AG20443 (cell line): ENCODE data around the gene PLCH2.

Experiments used
- DNase-seq: peaks from one replicate; pipeline ENCODE4 v3.0.0; 2012; ENCODE audit warnings: low spot score, mixed read lengths

The PLCH2 gene

DNA sequence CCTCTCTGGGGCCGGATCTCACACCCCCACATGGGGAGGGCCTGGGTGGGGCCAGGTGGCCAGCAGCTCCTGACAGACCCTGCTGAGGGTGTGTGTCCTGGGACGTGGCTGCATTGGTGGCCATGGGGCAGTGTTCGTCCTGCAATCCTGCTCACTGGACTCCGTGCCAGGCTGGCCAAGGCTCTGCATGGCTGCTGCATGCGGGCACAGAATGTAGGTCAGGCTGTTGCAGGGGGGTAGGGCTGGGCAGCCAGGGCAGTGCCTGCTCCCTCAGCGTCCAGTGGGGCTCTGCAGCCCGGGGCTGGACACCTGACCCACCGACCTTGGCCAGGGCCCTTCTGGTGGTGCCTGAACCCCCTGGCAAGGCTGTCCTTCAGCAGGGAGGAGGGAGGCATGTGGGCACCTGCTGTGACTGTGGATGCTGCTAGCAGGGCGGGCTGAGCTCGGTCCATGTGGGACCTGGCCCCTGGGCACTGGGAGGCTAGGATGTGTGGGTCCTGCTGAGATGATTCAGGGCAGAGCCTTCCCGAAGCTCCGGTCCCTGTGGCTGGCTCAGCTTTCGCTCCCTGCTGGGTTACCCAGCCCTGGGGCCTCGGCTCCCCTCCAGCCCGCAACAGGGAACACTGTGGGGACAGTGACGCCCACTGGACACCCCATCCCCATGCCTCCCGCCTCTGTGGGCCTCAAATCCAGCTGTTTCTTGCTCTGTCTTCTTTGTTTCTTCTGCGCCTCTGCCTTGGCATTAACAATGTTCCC, 14.9 kb upstream of the PLCH2 start:
- DNase-seq: no peak

DNA sequence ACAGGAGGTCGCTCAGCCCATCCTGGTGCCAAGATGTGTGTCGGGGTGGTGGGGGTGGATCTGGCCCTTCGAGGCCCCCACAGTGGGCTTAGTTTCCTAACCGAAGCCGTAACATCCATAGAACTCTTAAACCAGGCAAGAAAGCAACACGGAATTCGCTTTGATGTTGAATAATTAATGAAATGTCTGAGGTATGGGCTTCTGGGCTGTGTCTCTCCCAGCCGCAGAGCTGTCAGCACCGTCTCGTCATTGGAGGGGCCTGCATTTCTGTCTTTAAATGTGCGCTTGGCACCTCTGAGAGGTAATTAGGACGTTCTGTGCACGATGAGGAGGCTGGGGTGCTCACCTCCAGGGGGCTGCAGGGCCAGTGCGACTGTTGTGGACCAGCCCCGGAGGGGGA, 13.3 kb upstream of the PLCH2 start:
- no peak for DNase-seq

DNA sequence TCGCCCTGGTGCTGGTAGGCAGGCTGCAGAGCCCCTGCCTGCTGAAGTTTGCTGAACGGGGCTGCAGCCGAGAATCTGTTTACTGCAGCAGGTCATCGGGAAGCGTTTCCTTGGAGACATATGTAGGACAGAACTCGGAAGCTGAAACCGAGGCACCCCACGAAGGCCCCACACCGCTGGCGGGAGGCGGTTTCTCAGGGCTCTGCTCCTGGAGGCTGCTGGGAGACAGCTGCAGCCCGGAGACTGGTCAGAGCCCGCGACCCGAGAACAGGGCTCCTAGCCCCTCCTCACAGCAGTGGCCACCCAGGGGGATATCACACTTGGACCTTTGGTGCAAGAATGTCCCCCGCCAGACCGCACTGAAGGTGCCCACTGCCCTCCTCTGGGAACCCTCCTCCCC, 12.7 kb upstream of the PLCH2 start:
- DNase-seq: no peak

DNA sequence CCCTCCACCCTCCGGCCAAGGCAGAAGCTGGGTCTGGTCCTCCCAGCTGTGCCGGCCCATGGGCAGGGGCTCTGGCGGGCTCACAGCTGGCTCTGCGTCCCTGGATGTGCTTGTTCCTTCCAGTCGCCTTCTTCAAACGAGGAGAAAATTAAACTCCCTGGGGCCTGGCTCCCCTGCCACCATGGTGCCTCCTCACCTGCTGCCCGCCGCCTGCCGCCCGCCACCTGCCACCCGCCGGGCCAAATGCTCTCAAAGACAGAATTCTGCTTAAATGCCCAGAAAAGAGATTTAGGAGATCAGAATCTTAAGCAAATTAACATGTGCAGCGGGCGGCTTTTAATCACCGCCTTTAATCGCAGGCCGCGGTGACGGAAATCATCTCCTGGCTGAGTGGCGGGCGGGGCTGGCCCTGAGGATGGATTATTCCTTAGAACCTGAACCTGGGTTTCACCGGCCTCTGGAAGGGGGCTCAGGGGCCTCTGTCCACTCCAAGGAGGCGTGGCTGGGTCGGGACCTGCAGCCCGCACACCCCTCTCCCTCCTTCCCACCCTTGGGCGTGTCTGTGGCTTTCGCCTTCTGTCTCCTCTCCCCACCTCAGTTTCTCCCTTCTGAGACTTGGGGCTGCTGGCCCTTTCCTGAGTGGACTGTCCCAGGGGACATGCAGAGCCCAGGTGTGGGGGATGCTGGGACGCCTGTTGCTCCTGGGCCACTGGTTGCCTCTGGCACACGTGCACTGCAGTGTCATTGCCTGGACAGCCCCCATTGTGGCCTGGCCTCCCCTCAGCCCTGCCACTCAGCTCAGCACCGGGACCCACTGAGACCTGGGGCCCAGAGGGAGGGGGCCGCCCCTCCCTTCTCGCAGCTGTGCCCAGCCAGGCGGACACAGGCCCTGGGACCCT, 10.5 kb upstream of the PLCH2 start:
- DNase-seq: no peak

DNA sequence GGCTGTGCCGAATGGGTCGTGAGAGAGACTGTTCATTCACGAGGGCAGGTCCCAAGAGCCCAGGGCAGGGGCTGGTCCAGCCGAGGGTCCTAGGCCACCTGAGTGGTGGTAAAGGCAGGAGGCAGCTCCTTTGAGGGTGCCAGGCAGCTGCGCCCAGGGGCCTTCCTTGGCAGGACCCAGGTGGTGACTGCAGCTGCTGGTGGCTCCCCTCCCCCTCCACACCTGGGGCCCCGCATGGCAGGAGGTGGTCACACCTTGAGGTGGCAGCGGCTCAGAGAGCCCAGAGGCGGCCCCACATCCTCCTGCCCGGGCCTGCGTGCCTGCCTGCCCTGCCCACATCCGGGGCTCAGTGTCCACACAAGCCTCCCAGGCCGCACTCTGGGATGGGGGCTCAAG, 9.8 kb upstream of the PLCH2 start:
- DNase-seq: no peak

DNA sequence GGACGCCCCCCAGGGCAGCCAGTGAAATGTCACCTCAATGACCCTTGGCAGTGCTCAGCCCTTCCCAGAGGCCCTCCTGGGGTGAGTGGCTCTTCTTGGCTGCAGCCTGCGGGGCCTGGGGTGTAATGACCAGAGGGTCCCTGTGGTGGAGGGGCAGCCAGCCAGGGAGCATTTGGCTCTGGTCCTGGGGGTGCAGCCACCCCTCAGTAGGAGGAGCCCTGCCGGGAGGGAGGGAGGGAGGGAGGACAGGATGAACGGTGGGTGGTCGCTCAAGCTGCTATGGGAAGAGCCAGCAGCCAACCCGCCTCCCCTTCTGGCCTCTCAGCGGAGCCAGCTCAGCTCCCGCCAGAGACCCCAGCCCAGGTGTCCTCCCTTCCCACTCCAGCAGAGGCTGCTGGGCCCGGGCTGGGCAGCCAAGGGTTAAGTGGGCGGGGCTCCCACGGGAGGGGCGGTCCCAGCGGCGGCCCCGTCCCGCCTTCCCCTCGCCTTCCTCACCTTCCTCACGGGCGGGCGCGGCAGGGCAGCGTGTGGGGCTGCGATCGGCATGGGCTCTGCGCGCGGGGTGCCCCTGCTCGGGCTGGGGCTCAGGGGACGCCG, 9.0 kb upstream of the PLCH2 start:
- no peak for DNase-seq

DNA sequence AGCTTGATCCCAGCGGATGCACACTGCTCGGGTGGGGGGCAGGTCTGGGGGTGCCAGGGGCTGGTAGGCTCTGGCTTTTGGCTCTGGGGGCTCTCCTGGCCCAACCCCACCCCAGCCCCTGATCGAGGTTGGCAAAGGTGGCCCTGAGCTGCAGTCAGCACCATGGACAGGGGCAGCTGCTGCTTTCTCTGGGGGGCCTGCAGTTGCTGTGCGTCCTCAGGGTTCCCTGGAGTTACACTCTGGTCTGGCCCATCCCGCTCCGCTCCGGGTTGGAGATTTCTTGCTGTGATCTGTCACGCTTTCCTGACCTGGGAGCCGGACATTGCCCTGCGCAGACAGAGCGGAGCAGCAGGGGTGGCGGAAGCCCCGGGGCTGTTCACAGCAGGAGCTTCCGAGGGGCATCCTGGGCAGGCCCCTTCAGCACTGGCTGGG, 8.0 kb upstream of the PLCH2 start:
- DNase-seq: peak; percentile 77

DNA sequence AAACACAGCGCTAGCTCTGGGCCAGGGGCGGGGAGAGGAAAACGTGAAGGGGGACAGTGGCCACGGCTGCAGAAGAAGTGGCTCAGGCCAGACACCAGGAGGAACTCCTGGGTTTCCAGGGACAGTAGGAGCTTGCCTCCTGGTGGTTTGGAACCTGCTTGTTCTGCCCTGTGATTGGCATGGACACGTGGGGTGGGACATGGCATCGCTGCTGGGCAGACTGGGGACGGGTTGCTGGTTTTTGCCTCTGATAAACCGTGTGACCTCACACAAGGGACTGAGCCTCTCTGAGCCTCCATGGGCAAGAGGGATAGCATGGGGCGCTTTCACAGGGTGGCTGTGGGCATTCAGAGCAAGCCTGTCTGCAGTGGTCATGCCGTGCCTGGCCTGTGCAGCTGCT, 7.5 kb upstream of the PLCH2 start:
- DNase-seq: no peak

DNA sequence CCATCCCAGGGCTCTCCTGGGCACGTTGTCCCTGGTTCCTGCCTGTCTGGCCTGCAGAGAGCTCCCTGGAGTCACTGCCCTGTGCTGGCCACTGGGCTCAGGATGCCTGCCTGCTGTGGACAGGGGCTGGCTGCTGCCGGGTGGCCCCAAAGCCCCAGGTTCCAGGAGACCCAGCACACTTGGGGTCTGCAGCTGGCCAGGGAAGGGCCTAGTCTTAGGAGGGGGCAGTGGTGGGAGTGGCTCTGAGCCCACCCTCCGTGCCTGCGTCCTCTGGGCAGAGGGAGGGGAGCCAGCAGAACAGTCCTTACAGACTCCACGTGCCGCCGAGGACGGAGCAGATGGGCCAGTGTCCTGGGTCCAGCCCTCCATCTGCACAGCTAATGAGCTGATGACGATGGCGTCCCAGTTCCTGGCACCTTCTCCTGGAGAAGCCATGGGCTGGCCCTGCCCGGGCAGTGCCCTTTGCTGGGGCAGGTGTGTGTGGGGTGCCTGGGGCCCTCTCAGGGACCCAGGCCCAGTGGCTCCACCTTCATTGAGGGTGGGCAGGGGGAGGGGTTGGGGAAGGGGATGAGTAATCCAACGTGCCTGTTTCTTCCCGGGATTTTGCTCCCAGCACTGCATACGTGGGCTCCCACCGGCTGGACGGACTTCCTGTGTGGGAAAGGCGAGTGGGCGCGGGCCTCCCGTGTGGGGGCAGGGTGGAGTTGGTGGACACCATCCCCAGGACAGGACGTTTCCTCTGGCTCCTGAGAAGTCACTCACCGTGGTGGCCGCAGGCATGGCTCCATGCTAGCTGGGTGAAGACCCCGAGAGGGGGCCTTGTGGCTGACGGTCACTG, 6.8 kb upstream of the PLCH2 start:
- DNase-seq: no peak

DNA sequence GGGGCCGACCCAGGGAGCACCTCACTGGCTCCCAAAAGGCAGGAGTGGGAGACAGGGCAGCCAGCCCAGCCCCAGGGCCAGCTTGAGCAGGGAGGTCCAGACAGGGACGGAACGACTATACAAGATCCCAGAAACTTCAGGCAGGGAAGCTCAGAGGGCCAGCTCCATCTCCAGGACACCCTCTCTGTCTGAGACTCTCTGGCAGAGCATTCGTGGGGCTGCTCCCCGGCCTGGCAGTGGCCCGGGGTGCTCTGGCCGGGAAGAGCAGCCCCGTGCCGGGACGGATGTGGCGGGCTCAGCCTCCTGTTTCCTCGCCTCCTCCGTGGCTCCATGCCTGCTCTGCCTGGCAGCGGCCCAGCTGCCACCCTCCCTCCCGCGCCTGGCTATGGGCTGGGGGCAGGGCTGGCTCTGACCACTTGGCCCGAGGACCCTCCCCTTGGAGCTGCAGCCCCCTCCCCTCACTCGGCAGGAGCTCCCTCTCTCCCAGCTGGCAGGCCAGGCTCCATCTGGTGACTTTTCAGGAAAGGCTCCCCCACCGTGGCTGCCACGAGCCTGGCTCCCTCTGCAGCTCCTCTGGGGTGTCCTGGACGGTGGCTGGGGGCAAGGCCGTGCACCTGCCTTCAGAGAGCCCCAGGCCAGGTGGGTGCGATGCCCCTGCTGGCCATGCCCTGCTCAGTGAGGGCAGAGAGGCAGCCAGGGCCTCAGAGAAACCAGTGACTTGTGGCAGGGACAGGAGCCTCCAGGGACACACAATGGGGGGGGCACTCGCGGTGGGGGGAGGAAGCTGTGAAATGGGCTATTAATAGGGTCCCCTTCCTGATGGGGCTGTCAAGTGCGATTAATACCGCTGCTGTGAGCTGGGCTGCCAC, 5.6 kb upstream of the PLCH2 start:
- no peak for DNase-seq

DNA sequence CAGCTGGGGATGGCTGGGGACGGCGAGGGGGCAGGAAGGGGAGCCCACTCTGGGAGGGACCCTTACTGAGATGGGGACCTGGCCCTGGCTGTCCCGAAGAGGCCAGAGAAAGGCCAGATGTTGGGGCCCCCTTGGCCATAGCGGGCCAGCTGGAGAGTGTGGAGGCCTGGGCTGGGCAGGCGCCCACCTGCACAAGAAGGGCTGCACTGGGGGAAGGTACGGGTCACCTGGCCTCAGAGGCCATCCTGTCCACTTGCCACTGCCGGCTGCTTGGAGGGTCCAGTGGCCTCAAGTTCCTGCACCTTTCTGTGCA, 5.0 kb upstream of the PLCH2 start:
- no peak for DNase-seq

DNA sequence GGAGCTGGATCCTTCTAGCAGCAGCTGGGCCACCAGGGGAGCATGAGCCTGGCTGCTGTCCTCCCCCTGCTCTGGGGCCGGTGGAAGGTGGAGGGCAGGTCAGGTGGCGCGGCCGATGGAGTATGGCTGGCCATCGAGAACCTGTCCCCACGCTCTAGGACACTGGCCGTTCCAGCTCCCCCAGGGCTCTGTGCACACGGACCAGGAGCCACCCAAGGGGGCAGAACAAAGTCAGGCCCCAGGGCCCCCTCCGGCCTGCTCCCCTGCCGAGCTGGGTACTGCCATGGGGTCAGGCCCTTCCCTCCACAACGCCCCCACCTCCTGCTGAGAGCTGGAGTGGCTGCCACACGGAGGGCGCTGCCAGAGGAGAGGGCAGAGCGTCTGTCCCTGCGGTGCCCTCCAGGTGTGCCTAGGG, 4.5 kb upstream of the PLCH2 start:
- DNase-seq: no peak

DNA sequence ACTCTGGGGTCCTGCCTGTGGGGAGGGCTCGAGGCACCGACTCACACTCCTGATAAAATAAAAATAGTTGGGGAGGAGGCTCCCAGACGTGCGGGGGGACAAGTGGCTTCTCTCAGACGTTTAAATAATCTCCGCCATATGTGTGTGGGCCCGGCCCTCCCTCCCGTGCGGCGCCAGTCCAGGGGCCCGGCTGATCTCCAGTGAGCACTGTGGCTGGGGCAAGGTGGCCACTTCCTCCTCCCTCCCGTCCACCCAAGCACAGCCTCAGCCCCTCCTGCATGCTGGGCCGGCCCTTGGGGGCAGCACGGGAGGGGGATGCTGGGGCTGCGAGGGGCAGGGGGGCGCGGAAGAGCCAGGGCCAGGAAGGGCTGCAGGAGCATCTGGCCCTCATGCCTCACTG, 4.0 kb upstream of the PLCH2 start:
- no peak for DNase-seq

DNA sequence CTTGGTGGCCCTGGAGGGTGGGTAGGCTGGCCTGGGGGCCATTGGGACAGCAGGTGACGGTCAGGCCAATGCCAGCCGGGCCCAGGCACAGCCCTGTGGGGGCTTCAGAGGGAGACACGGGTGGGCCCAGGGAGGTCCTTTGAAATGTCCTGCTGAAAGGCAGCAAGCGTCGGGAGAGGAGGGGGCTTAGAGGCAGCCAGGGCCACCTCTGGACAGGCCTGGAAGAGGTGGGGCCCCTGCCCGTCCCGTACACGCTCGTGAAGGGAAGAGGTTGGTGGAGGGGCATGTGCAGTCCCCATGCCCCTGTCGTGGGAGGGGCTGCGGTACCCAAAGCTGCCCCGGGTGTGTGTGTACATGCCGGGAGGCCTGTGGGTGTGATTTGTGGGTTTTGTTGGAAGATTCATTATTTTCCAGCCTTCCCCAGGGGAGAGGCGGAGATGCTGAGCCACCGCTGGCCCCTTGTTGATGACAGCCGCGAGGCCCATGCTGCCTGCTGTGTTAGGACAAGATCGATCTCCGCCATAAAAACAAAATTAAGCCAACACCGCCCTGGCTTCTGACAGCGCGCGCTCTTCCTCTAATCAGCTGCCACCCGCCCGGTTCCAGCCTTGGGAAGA, 3.4 kb upstream of the PLCH2 start:
- no peak for DNase-seq

DNA sequence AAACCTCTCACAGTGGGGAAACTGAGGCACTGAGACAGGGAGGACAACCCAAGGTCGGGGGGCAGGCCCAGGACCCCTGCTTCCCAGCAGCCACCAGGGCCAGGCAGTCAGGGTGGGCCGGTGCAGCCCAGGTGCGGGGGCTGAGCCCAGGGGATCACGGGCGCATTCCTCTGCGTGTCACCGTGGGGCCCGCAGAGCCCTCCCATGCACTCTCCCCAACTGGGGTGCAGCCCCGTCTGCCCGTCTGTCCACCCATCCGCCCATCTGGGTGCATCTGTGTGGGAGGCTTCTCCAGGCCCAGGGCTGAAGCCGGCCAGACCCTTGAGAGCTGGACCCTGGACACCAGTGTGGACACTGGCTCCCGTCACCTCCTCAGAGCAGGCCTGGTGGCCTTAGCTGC, 2.9 kb upstream of the PLCH2 start:
- DNase-seq: no peak

DNA sequence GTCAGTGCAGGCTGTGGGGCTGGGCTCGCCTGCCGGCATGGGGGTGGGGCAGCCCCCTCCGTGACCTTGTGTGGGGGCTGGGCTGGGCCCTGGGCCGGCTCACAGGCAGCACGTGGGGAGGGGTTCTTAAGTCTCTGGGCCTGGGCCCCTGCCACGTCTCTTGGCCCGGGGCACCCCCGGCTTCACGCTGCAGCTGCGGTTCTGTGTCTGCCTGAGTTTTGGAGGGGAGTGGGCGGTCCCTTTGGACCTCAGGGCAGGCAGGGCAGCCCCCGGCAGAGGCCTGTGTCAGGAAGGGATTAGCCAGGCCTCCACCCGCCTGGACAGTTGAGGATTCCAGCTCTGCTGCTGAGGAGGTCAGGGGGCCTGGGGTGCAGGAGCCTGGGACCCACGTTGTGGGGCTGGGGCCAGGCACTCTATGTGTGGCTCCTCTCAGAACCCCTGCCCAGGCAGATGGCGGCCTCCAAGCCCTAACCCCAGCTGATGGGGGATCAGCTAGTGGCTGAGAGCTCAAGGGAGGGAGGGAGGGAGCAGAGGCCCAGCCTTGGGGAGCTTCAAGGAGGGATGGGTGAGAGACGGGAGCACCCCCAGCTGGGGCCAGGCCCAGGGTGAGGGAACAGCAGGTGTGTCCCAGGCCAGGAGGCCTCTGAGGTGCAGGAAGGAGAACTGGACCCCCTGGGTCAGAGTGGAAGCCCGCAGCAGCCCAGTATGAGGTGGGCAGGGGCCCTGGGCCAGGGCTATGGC, 1.8 kb upstream of the PLCH2 start:
- no peak for DNase-seq

DNA sequence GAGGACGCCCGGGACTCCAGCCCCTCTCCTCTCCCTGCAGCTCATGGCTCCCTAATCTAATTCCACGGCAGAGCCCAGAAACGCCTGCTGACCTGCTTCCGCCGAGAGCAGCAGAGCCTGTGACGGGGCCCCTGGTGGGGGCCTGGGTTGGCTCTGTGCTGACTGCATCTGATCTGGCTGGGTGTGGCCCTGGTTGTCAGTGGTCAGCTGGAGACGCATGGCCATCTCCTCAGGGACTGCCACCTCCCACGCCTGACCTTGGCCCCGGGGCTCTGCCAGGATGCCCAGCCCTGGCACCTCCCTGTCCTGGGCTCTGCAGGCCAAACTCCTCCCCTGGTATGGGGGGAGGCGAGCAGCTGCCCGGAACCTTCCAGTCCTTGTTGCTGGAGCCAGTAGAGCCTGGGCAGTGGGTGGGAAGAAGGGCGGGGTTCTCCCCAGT, 1.1 kb upstream of the PLCH2 start:
- peak; percentile 75 for DNase-seq

DNA sequence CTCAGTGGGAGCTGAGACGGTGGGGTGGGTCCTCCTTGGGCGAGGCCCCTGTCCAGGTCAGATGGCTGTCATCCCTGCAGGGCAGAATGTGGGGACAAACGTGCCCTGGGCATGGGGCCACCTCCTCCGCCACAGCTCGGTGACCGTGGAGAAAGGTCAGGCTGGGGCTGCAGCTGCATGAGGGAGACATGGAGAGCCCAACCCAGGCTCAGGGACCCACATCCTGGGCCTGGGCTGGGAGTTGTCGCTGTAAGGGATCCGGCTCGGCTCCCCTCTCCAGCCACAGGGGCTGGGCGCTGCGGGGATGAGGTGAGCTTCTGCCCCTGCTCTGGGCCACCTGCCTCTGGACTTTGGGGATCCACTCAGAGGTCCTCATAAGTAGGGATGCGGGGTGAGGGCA, 518 bp upstream of the PLCH2 start:
- no peak for DNase-seq

DNA sequence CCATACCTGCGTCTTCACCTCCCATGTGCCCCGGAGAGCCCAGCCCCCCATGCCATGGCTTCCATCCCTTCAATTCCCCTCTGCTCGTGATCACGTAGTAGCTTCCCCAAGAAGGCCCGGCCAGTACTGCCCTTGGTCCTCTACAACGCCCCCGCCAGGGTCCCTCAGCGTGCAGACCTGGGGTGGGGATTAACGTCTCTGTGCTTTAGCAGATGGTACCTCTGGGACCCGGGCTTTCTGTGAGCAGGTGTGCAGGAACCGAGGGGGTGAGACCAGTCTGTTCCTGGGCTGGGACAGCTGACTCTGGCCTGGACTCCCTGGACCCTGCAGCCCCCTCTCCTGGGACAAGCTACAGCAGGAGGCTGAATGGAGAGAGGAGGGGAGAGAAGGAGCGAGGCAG, 1.2 kb downstream of the PLCH2 start:
- DNase-seq: no peak
